ENCODE results near the gene RBM11.

DNA sequence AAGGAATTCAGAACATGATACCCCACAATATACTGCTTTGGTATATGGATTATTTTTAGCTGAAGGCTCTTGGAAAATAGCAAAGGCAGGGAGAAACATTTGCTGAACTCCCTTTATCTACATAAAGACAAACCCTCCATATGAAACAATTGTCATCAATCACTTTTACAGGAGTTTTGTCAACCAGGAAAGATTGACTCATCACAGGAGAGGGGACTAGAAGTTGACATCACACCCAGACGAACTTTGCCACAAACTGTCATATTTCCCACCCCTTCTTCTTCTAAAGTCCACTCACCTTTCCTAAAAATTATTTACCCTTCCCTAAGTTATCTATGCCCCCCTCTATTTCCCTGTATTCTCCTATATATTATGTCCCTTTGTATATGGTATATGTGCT lies 47.9 kb downstream of the RBM11 start:
- TF ChIP-seq EZH2 (IDR thresholded peaks at IDR 0.05; ENCODE audit: insufficient read depth, poor library complexity, severe bottlenecking) = no peak
- no peak for TF ChIP-seq EZH2phosphoT487 (IDR thresholded peaks at IDR 0.05; ENCODE audit: insufficient read depth, low read depth)
